Ovary (tissue), 9 donors: Measurements from ENCODE around the gene CAV1. TPM values are rescaled to one million over a fixed set of nuclear protein-coding genes. Genes with fewer than 3 reads are reported as not detected.

Source experiments
- DNase-seq, 5 donors: peaks; one replicate each; pipeline ENCODE4 v3.0.0-alpha.2; 2019 to 2020
- H3K27ac ChIP-seq, 2 donors: fragments of 200-600 bp; one replicate each; pipeline versions ENCODE4 v1.5.1 to v1.8.0; 2019 to 2022
- H3K27me3 ChIP-seq: fragments of 200-600 bp; one replicate; pipeline ENCODE4 v1.8.0; 2022
- H3K36me3 ChIP-seq: fragments of 200-600 bp; sonication (generic); one replicate; pipeline ENCODE4 v1.5.1; 2019
- H3K4me1 ChIP-seq: one replicate; pipeline ENCODE4 v1.8.1; 2013; ENCODE audit warnings: mild to moderate bottlenecking, moderate library complexity; ENCODE audit not compliant: insufficient read depth
- H3K4me3 ChIP-seq: fragments of 200-600 bp; sonication (generic); one replicate; pipeline ENCODE4 v1.5.1; 2017
- H3K9me3 ChIP-seq, 2 donors: fragments of 200-600 bp in 1 of 2; sonication (generic) in 1 of 2; one replicate each; pipeline versions ENCODE4 v1.5.1 to v1.8.1; 2013 to 2019; ENCODE audit warnings: mild to moderate bottlenecking in 1 of 2, moderate library complexity in 1 of 2
- EP300 ChIP-seq: sonication (generic); formaldehyde crosslinking; IDR thresholded peaks from one replicate; pipeline ENCODE4 v1.6.1; 2017; ENCODE audit warnings: antibody characterized with exemption
- POLR2A ChIP-seq: fragments of 450-650 bp; IDR thresholded peaks from one replicate; pipeline ENCODE4 v1.6.1; 2017; ENCODE audit warnings: antibody characterized with exemption, mild to moderate bottlenecking, moderate library complexity
- WGBS, 3 donors: extraction: QIAGEN DNeasy Blood & Tissue Kit in 1 of 3; methylation state at CpG; one replicate each; pipeline versions ENCODE4 v1.1.5 to v1.1.7; 2013 to 2017; 5-methylcytosine and 5-hydroxymethylcytosine counted together
- intact Hi-C, 4 donors: fragments of 100-400 bp; cut with DNase I; formaldehyde crosslinking; loops; one replicate each; pipeline versions ENCODE4 v1.11.0 to v1.15.1; 2022 to 2023
- polyA plus RNA-seq, 2 donors: library from polyadenylated mRNA; stranded (reverse); fragments of 200-250 nt in 1 of 2; fragments of 350-450 nt in 1 of 2; fragmentation: Illumina TruSeq in 1 of 2; extraction: RNeasy Lipid Tissue Mini Kit (QIAGEN cat#74804) in 1 of 2; gene quantifications; one replicate each; pipeline ENCODE4 v1.2.3, GENCODE V29; 2013 to 2014
- total RNA-seq, 7 donors: library from RNA; depleted of rRNA in 2 of 7; stranded (reverse); fragments of >200 nt in 2 of 7; fragmentation: NEBNext Ultra II Directional in 3 of 7; extraction: Animal tissue kit (Norgen Biotek cat#: 25700) in 3 of 7; gene quantifications; one replicate each; pipeline versions ENCODE4 v1.1.0 to v1.2.4, GENCODE V29; 2016 to 2023
- TF ChIP-seq, protein P1 (sequence below), 3 donors: fragments of 450-650 bp in 2 of 3; fragments of 200-600 bp in 1 of 3; IDR thresholded peaks; one replicate each; pipeline versions ENCODE4 v1.5.1 to v1.8.0; 2016 to 2022; ENCODE audit warnings: antibody characterized with exemption in 3 of 3, mild to moderate bottlenecking in 1 of 3
- donor health status: DM: no; HTN: no; CAD: no; lungs with moderate emphysema.
- donor health status: DM: no; HTN: no; CAD: no.
- donor health status: Bipolar disorder and iron deficiency.
- donor health status: DM: yes; HTN: yes; CAD: no.
- donor health status: DM: no; HTN: no; CAD: no.
- donor health status: DM: yes; HTN: yes; CAD: no.

The CAV1 gene
- total and polyA plus RNA-seq, 9 donors, result 47.3 to 287 (median 101) TPM

DNA sequence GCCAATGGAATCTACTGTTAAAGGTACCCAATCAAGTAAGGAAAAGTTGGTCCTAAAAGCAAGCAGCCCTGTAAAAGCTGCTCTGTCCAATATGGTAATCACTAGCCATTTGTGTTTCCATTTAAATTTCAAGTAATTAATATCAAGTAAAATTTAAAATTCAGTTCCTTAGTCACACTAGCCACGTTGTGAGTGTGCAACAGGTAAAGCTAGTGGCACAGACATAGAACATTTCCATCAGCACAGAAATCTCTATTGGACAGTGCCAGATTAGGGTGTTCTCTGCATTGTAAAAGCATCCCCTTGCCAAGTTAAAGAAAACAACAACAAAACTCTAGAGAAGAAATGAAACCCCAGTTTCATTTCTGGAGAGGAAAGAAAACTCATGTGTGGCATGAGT, 4.4 kb downstream of the CAV1 start:
- intact Hi-C loops, result loop anchor here in 3 of 4 donors (5.0 to 10.0 kb wide), 6 partner anchors 53 to 267 kb away; no protein-coding TSS in a partner anchor
- TF ChIP-seq POLR2A (no peak), EP300 (no peak)
- TF ChIP-seq, protein P1, sequence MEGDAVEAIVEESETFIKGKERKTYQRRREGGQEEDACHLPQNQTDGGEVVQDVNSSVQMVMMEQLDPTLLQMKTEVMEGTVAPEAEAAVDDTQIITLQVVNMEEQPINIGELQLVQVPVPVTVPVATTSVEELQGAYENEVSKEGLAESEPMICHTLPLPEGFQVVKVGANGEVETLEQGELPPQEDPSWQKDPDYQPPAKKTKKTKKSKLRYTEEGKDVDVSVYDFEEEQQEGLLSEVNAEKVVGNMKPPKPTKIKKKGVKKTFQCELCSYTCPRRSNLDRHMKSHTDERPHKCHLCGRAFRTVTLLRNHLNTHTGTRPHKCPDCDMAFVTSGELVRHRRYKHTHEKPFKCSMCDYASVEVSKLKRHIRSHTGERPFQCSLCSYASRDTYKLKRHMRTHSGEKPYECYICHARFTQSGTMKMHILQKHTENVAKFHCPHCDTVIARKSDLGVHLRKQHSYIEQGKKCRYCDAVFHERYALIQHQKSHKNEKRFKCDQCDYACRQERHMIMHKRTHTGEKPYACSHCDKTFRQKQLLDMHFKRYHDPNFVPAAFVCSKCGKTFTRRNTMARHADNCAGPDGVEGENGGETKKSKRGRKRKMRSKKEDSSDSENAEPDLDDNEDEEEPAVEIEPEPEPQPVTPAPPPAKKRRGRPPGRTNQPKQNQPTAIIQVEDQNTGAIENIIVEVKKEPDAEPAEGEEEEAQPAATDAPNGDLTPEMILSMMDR (IDR thresholded peaks at IDR 0.05), result no peak
- Histone ChIP-seq H3K36me3 (no peaks in the 10 kb centered on the region), H3K27me3 (no peaks in the 10 kb centered on the region), H3K4me1 (peaks cover 11% of the 10 kb centered on the region), H3K27ac (no peak overlapping the region), H3K9me3 (no peaks in the 10 kb centered on the region), H3K4me3 (peak overlapping the region; percentile 80)
- 31 to 46% (median 44%) methylated on average over 1 of the region's 1 CpG for WGBS, 3 donors
- no peak for DNase-seq

DNA sequence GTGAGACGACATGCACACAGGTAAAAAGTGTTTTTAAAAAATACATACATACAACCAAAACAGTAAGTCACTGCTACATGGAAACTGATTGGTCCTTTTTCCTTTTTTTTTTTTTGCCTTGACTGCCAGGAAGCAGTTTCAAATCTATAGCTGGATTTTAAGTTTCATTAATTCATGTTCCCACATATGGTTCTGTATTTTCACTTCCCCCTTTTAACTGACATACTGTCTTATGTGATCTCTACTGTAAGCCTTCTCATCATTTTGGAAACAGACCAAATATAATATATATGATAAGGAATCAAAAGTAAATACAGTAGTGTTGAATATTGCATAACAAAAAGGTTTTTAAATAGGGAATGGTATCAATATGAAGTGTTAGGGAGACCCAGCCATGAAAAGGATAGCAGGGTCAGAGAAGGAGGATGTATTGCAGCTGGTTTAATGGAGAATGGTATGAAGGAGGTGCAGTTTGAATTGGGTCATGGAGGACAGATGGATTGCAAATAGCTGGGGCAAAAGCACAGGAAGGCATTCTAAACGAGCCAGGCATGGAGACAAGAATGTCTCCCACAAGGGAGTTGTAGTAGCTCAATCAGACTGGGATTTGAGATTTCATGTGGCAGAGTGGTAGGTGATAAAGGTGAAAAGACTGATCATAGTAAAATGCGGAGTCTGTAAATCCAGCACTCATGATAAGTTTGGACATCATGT, 5.4 kb downstream of the CAV1 start:
- no peaks in the 10 kb centered on the region for H3K36me3 ChIP-seq
- H3K27me3 ChIP-seq, result no peaks in the 10 kb centered on the region
- TF ChIP-seq POLR2A, result no peak
- TF ChIP-seq, protein P1 (IDR thresholded peaks at IDR 0.05), result no peak
- TF ChIP-seq EP300, result no peak
- intact Hi-C loops, result no loop called here
- H3K9me3 ChIP-seq, result no peaks in the 10 kb centered on the region
- no peak overlapping the region for H3K27ac ChIP-seq
- WGBS, 3 donors, result 51 to 62% (median 62%) methylated on average over 3 of the region's 3 CpGs
- no peak overlapping the region for H3K4me3 ChIP-seq
- DNase-seq, result no peak
- peaks cover 11% of the 10 kb centered on the region for H3K4me1 ChIP-seq

DNA sequence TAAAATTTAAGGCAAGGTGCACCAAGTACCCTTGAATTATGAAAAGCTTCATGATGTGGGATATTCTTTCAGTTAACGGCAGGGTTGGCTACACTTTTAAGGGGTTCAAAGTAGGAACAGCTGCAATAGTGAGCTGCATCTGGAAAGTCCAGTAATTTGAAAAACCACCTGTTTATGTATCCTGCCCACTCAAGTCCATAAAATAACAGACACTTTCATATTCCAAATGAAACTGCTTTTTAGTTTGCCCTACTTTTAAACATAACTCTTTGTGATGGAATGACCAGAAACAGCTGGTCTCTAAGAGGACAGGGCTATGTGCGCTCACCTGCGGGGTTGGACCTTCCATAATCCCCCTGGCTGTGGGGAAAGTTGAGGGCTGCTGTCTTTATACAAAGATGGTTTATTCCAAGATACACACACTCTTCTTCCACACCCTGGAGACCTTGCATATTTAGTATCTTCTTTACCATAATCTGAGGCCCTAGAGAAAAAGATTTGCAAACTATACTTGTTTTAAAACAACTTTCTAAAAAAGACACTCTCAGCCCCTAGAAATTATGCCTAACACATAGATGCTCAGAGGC, 7.4 kb downstream of the CAV1 start:
- peaks cover 11% of the 10 kb centered on the region for H3K4me1 ChIP-seq
- H3K9me3 ChIP-seq, result no peaks in the 10 kb centered on the region
- H3K36me3 ChIP-seq, result no peaks in the 10 kb centered on the region
- intact Hi-C loops, result no loop called here
- TF ChIP-seq, protein P1 (IDR thresholded peaks at IDR 0.05), result no peak
- TF ChIP-seq EP300, result no peak
- TF ChIP-seq POLR2A, result no peak
- H3K27me3 ChIP-seq, result no peaks in the 10 kb centered on the region
- H3K4me3 ChIP-seq, result no peak overlapping the region
- no peak for DNase-seq
- H3K27ac ChIP-seq, result no peak overlapping the region
- WGBS, 3 donors, result 75 to 89% (median 87%) methylated on average over 3 of the region's 3 CpGs

DNA sequence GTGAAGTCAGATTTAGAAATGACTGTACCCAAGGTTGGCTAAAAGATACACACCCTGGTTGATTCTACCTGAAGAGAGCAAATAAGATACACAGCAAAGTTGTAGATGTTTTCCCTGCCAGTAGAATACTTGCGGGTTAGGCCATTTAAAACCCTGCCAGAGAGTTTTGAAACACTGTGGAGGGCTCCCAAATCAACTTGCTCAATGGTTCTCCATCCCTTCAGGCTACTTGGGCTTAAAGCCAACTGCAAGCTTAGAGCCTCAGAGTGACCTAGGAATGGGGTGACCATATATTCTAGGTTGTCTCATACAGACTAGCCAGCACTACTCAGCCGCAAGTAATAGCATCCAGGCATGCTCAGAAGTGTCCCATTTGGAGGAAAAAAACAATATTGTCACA, 10.0 kb downstream of the CAV1 start:
- Histone ChIP-seq H3K4me1 (peaks cover 1% of the 10 kb centered on the region), H3K27ac (no peak overlapping the region), H3K27me3 (no peaks in the 10 kb centered on the region), H3K9me3 (no peaks in the 10 kb centered on the region), H3K4me3 (no peak overlapping the region), H3K36me3 (no peaks in the 10 kb centered on the region)
- TF ChIP-seq, protein P1 (IDR thresholded peaks at IDR 0.05), result no peak
- no peak for TF ChIP-seq EP300
- WGBS, 3 donors, result 73 to 98% (median 92%) methylated on average over 2 of the region's 2 CpGs
- DNase-seq, result peak in 1 of 5 donors; percentile 25
- intact Hi-C loops, result no loop called here
